ENCODE measurements around the gene CAT. TPM values are rescaled to one million over a fixed set of nuclear protein-coding genes. Genes with fewer than 3 reads are reported as not detected.

CAT gene
- total and polyA plus RNA-seq, 5 donors, result 67.6 to 114 (median 98.1) TPM

DNA sequence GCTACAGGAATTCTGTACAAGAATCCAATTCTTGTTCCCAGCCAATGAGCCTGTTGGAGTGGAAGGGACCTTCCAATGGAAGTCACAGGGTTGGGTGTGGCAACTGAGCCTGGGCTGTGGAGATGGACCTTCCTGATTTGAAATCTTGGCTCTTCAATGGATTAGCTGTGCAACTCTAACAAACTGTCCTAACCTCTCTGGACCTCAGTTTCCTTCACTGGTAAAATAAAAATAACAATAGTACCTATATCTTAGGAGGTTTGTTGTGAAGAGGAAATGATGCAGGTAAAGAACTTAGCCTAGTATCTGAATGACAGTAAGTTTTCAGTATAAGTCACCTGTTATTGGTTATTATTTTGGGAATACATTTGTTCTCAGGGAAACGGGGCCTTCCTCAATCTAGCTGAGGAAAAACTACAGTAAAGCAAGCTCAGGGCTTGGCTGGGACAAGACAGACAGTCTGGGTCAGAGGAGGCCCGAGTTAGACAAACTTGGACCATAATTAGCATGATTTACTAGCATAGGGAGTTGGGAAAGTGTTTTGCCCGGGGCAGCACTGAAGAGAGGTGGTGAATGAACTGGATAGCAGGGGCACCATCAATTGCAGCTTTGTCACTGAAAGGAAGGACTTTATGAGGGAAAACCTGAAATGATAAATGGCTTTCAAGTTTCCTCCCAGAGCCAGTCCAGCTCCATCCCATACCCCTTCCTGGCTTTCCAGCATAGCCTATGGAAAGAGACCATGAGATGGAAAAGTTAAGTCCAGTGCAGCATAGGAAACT is 61.2 kb downstream of the CAT start:
- H3K4me1 ChIP-seq (ENCODE audit: control insufficient read depth, insufficient read depth, low read length), result no peaks in the 10 kb centered on the region
- no peaks in the 10 kb centered on the region for H3K9me3 ChIP-seq (ENCODE audit: control insufficient read depth, low read length)
- intact Hi-C loops (cut with DNase I), result loop anchor here in 2 of 4 donors (10.0 kb wide), 1 partner anchor 325 kb away; no protein-coding TSS in a partner anchor
- H3K4me3 ChIP-seq (ENCODE audit: low read length), result no peak overlapping the region
- no peak overlapping the region for H3K27ac ChIP-seq (ENCODE audit: low read length)
- no peak for DNase-seq
- no peak for ATAC-seq
- no peaks in the 10 kb centered on the region for H3K27me3 ChIP-seq (ENCODE audit: control insufficient read depth, insufficient read depth)
- WGBS, result 67% methylated on average over 3 of the region's 3 CpGs

DNA sequence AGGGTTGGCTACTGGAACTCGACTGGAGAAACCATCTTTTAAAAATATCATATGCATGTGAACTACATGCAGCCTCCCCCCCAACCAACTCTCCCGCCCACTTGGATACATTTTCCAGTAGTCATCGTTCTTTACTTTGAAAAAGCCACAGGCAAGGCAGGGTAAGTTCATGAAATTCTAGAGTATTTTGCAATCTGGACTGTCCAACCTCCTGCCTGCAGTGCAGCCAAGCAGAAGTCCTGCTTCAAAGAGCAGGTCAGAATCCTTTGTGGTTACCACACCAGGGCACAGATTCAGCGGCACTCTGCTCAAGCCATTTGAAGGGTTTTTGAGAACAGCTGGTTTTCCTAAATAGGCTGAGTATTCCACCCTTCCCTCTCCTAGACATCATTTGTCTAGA is 62.8 kb downstream of the CAT start:
- intact Hi-C loops (cut with DNase I), result no loop called here
- H3K27ac ChIP-seq (ENCODE audit: low read length), result no peak overlapping the region
- H3K4me1 ChIP-seq (ENCODE audit: control insufficient read depth, insufficient read depth, low read length), result no peaks in the 10 kb centered on the region
- ATAC-seq (peak in 1 of 2 donors; percentile 63), DNase-seq (peak in 1 of 3 donors; percentile 25)
- no peaks in the 10 kb centered on the region for H3K27me3 ChIP-seq (ENCODE audit: control insufficient read depth, insufficient read depth)
- no peak overlapping the region for H3K4me3 ChIP-seq (ENCODE audit: low read length)
- WGBS, result 60% methylated on average over 4 of the region's 4 CpGs
- H3K9me3 ChIP-seq (ENCODE audit: control insufficient read depth, low read length), result no peaks in the 10 kb centered on the region

DNA sequence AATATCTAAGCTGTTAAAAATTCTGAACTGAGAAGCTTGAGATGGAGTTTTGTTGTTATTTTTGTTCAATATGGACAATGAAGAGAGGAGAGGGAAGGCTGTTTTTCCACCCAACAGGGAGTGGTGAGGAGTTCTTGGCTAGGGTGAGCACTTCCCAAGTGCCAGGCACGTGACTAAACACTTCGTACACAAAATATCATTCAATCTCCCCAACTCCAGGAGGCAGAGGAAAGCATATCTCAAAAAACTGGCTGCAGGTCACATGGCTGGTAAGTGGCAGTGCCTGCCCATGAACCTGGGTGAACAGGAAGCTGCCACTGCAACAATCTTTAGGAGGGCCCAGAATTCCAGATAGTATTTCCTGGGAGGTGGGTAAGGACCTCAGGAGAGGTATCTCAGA is 63.2 kb downstream of the CAT start:
- WGBS, result 10% methylated on average over 2 of the region's 2 CpGs
- no peaks in the 10 kb centered on the region for H3K9me3 ChIP-seq (ENCODE audit: control insufficient read depth, low read length)
- DNase-seq (no peak), ATAC-seq (peak in 1 of 2 donors; percentile 18)
- no peaks in the 10 kb centered on the region for H3K4me1 ChIP-seq (ENCODE audit: control insufficient read depth, insufficient read depth, low read length)
- intact Hi-C loops (cut with DNase I), result no loop called here
- no peaks in the 10 kb centered on the region for H3K27me3 ChIP-seq (ENCODE audit: control insufficient read depth, insufficient read depth)
- no peak overlapping the region for H3K4me3 ChIP-seq (ENCODE audit: low read length)
- H3K27ac ChIP-seq (ENCODE audit: low read length), result no peak overlapping the region

DNA sequence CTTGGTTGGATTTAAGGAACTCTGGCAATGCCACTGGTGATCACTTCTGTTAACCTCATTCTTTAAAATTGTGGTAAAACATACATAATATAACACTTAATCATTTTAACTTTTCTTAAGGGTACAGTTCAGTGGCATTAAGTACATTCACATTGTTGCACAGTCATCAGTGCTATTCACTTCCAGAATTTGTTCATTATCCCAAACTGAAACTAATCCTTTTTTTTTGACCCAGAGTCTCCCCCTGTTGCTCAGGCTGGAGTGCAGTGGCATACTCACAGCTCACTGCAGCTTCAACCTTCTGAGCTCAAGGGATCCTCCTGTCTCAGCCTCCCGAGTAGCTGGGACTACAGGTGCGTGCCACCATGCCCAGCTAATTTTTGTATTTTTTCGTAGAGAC is 64.2 kb downstream of the CAT start:
- 95% methylated on average over 3 of the region's 3 CpGs for WGBS
- no peaks in the 10 kb centered on the region for H3K4me1 ChIP-seq (ENCODE audit: control insufficient read depth, insufficient read depth, low read length)
- DNase-seq (no peak), ATAC-seq (no peak)
- no peak overlapping the region for H3K4me3 ChIP-seq (ENCODE audit: low read length)
- intact Hi-C loops (cut with DNase I), result no loop called here
- no peak overlapping the region for H3K27ac ChIP-seq (ENCODE audit: low read length)
- H3K9me3 ChIP-seq (ENCODE audit: control insufficient read depth, low read length), result no peaks in the 10 kb centered on the region
- no peaks in the 10 kb centered on the region for H3K27me3 ChIP-seq (ENCODE audit: control insufficient read depth, insufficient read depth)

DNA sequence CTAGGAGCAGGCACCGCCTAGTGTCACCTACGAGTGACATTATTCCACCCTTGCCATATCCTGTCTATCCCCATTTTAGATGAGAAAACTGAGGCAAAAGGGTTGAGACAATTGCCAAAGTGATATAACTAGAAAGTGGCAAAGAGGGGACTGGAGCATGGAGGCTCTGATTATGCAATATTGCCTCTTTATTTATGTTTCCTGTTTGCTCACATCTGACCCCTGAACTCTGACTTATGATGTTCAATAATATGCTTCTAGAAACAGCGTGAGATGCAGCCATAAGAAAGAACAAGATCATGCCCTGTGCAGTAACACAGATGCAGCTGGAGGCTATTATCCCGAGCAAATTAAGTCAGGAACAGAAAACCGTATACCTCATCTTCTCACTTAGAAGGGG is 67.1 kb downstream of the CAT start:
- no peak for ATAC-seq

DNA sequence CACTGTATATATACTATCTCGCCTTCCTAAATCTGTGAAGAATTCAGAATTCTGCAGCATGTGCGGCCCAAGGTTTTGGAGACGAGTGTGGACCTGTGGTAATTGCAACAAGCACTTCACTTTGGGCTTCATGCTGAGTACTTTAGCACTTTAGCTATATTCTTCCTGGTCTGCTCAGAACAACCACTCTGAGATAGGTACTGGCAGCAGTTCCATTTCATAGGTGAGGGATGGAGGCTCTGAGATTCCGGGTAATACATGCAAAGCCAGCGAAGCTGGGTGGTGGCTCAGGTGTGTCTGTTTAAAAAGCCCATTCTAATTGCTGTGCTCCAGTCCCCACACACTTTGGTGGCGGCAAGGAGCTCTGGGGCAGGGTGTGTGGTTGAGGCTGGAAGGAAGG is 68.4 kb downstream of the CAT start:
- 92% methylated on average over 6 of the region's 6 CpGs for WGBS
- H3K27ac ChIP-seq (ENCODE audit: low read length), result no peak overlapping the region
- no peak for DNase-seq

More for the DNA sequence above, 67.1 kb downstream of the CAT start:
- H3K9me3 ChIP-seq (ENCODE audit: control insufficient read depth, low read length), result no peaks in the 10 kb centered on the region
- intact Hi-C loops (cut with DNase I), result no loop called here
- H3K4me3 ChIP-seq (ENCODE audit: low read length), result no peak overlapping the region
- H3K27ac ChIP-seq (ENCODE audit: low read length), result no peak overlapping the region
- no peaks in the 10 kb centered on the region for H3K4me1 ChIP-seq (ENCODE audit: control insufficient read depth, insufficient read depth, low read length)
- WGBS, result 81% methylated on average over 5 of the region's 5 CpGs
- no peaks in the 10 kb centered on the region for H3K27me3 ChIP-seq (ENCODE audit: control insufficient read depth, insufficient read depth)
- DNase-seq, result no peak

DNA sequence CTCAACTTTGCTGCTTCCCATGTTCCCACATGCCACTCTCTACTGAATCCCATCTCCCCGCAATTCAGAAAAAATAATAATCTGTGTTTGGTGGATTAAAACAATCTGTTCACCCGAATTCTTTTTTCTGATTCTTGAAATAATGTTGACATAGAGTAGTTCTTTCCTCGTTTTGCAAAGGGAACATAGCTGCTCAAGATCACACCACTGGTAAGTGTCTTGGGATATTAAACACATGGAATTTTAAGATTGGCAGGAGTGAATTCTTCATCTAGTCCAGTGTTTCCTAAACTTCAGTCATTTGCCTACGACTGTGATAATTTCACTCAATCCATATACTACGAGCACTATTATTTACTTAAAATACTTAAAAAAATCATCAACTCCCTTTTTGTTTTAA is 68.9 kb downstream of the CAT start:
- intact Hi-C loops (cut with DNase I), result no loop called here
- 60% methylated on average over 5 of the region's 5 CpGs for WGBS
- H3K4me1 ChIP-seq (ENCODE audit: control insufficient read depth, insufficient read depth, low read length), result no peaks in the 10 kb centered on the region
- H3K27ac ChIP-seq (ENCODE audit: low read length), result no peak overlapping the region
- H3K9me3 ChIP-seq (ENCODE audit: control insufficient read depth, low read length), result no peaks in the 10 kb centered on the region
- no peak overlapping the region for H3K4me3 ChIP-seq (ENCODE audit: low read length)
- DNase-seq (no peak), ATAC-seq (no peak)
- no peaks in the 10 kb centered on the region for H3K27me3 ChIP-seq (ENCODE audit: control insufficient read depth, insufficient read depth)

More for the DNA sequence above, 68.4 kb downstream of the CAT start:
- H3K4me1 ChIP-seq (ENCODE audit: control insufficient read depth, insufficient read depth, low read length), result no peaks in the 10 kb centered on the region
- no peaks in the 10 kb centered on the region for H3K27me3 ChIP-seq (ENCODE audit: control insufficient read depth, insufficient read depth)
- H3K9me3 ChIP-seq (ENCODE audit: control insufficient read depth, low read length), result no peaks in the 10 kb centered on the region
- intact Hi-C loops (cut with DNase I), result no loop called here
- H3K4me3 ChIP-seq (ENCODE audit: low read length), result no peak overlapping the region
- ATAC-seq, result no peak

DNA sequence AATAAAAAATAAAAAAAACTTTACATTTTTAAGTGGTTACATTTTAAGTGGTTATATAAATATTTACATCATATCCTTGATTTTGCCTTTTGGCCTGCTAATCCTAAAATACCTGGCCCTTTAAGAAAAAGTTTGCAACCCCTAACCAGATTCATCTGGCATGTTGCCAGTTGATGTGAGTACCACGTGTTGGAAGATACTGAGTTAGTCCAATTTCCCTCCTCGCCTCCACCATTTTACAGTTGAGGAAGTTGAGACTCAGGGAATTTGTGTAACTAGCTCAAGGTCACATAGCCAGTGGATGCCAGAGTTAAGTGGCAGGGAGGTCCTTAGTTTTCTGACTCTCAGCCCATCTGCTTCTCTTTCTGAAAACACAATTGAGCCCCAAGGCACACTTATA is 69.8 kb downstream of the CAT start:
- 33% methylated on average over 2 of the region's 2 CpGs for WGBS

DNA sequence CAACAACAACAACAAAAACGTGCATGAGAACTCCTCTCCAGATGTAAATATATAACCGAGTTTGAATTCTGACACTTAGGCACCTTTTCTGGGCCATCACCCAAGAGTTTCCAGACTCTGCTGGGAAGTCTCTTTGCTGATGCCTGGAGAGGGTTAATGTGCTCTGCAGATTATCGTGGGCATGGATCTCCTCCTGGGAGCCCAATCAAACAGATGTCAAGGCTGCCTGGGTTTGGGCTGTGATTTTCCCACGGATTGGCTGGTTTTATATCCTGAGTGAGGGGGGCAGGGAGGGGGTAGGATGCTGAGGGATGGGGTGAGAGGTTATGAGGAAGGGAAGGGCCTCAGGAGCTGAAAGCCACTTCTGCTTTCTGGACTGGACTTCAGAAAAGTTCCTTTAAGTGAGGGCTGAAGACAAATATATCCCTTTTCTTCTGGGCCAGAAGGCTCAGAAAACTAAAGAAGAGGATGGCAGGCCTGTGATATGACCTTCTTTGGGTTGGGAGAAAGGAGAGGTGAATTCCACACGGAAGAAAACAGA is 70.7 kb downstream of the CAT start:
- DNase-seq (no peak), ATAC-seq (no peak)
- no peaks in the 10 kb centered on the region for H3K9me3 ChIP-seq (ENCODE audit: control insufficient read depth, low read length)
- H3K27ac ChIP-seq (ENCODE audit: low read length), result no peak overlapping the region
- no peak overlapping the region for H3K4me3 ChIP-seq (ENCODE audit: low read length)
- intact Hi-C loops (cut with DNase I), result no loop called here
- H3K27me3 ChIP-seq (ENCODE audit: control insufficient read depth, insufficient read depth), result no peaks in the 10 kb centered on the region
- H3K4me1 ChIP-seq (ENCODE audit: control insufficient read depth, insufficient read depth, low read length), result no peaks in the 10 kb centered on the region
- 24% methylated on average over 5 of the region's 5 CpGs for WGBS

More for the DNA sequence above, 69.8 kb downstream of the CAT start:
- intact Hi-C loops (cut with DNase I), result no loop called here
- Histone ChIP-seq H3K4me1 (ENCODE audit: control insufficient read depth, insufficient read depth, low read length) (no peaks in the 10 kb centered on the region), H3K9me3 (ENCODE audit: control insufficient read depth, low read length) (no peaks in the 10 kb centered on the region), H3K27ac (ENCODE audit: low read length) (no peak overlapping the region), H3K27me3 (ENCODE audit: control insufficient read depth, insufficient read depth) (no peaks in the 10 kb centered on the region), H3K4me3 (ENCODE audit: low read length) (no peak overlapping the region)
- ATAC-seq (no peak), DNase-seq (no peak)

DNA sequence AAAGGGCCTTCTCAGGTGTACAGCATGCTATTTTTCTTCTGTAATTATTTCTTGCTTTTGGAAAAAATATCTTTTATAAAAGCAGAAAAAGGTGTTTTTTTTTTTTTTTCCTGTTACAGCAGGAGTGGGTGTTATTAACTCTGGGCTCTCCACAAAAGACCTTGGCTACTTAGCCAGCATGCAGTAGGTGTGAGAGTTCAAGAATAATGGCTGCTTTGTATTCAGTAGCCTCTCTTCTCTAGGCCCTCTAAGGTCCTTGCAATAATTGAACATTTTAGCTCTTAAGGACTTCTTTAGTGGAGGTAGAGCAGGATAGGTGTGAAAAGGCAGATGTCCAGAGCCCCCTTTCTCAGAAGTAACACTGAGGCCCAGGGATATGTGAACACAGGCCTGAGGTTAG is 71.5 kb downstream of the CAT start:
- Histone ChIP-seq H3K4me3 (ENCODE audit: low read length) (no peak overlapping the region), H3K27ac (ENCODE audit: low read length) (no peak overlapping the region), H3K27me3 (ENCODE audit: control insufficient read depth, insufficient read depth) (no peaks in the 10 kb centered on the region), H3K4me1 (ENCODE audit: control insufficient read depth, insufficient read depth, low read length) (no peaks in the 10 kb centered on the region), H3K9me3 (ENCODE audit: control insufficient read depth, low read length) (no peaks in the 10 kb centered on the region)
- intact Hi-C loops (cut with DNase I), result no loop called here
- no peak for ATAC-seq
- DNase-seq, result no peak

DNA sequence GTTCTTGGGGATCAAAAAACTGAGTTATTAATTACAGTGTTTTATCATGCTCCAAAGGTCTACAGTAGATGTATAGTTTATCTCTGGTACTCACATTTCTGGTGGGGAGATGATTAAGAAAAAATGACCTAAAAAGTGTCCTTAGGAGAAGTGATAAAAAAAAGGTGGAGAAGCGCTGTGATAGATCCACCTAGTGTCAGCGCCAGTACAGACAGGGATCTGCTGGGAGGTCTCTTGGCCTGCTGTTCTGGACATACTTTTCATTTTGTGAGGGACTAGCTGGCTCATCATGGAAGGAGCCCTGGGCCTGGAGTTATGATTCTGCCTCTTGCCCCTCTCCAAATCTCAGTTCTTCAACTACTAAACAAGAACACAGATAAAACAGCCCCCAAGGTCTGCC is 71.9 kb downstream of the CAT start:
- H3K27me3 ChIP-seq (ENCODE audit: control insufficient read depth, insufficient read depth), result no peaks in the 10 kb centered on the region
- ATAC-seq (no peak), DNase-seq (no peak)
- intact Hi-C loops (cut with DNase I), result no loop called here
- no peak overlapping the region for H3K4me3 ChIP-seq (ENCODE audit: low read length)
- H3K27ac ChIP-seq (ENCODE audit: low read length), result no peak overlapping the region
- no peaks in the 10 kb centered on the region for H3K9me3 ChIP-seq (ENCODE audit: control insufficient read depth, low read length)
- 97% methylated on average over 2 of the region's 2 CpGs for WGBS
- no peaks in the 10 kb centered on the region for H3K4me1 ChIP-seq (ENCODE audit: control insufficient read depth, insufficient read depth, low read length)
